K562 (cell line): ENCODE results near the gene SEC24C. TPM values are rescaled to one million over a fixed set of nuclear protein-coding genes. Genes with fewer than 3 reads are reported as not detected.
"Not testable (repeated sequence)": the region's sequence is repeated elsewhere in the genome, so short reads cannot be mapped to it uniquely, and the experiment has no call there.

Source experiments
- ATAC-seq: fragments of 200-7000 bp; cut with Tn5 transposase; 3 replicates; pipeline ENCODE4 v1.9.1; 2020; ENCODE audit warnings: moderate library complexity
- BruUV-seq: library from RNA; stranded (reverse); fragments of 400-500 nt; replicated peaks from 2 replicates; lab custom pipeline; 2021; lab: Mats Ljungman, UMichigan
- CTCF ChIA-PET: fragments of 300-600 bp; formaldehyde crosslinking; extraction: SDS; loops from one replicate; lab custom pipeline; 2021; ENCODE audit warnings: low intra/inter-chr PET ratio; lab: Yijun Ruan, JAX
- POLR2A ChIA-PET: fragments of 300-600, 350-650 bp; sonication (Branson Sonifier 250); formaldehyde crosslinking; extraction: SDS; loops from one replicate; lab custom pipeline; 2021; ENCODE audit warnings: antibody characterized with exemption, inconsistent platforms; lab: Yijun Ruan, JAX
- DNase-seq, 4 experiments: peaks; one replicate each; pipeline versions ENCODE4 v3.0.0 to v3.0.0-alpha.2; 2011 to 2018; ENCODE audit warnings: low spot score in 3 of 4, mixed read lengths in 3 of 4; ENCODE audit errors: extremely low read depth in 1 of 4
- FAIRE-seq: peaks from 2 replicates; lab custom pipeline; 2011; peaks lifted over from hg19 to GRCh38; lab: Jason Lieb, UNC
- H2AFZ ChIP-seq: 2 replicates; pipeline ENCODE4 v1.6.0; 2011; ENCODE audit warnings: low read depth, low read length, control low read depth, inconsistent platforms
- H3K27ac ChIP-seq: fragments of 200-600 bp; 3 replicates; pipeline ENCODE4 v1.8.0; 2011; ENCODE audit warnings: low read depth, mild to moderate bottlenecking, control low read depth, inconsistent platforms, low read length, moderate library complexity, mixed read lengths; ENCODE audit errors: extremely low read depth
- H3K27me3 ChIP-seq, 2 experiments: fragments of 300-600 bp in 1 of 2; 2 replicates in 1 of 2; 3 replicates in 1 of 2; pipeline versions ENCODE4 v1.6.0 to v1.8.0; 2011; ENCODE audit warnings: inconsistent platforms in 2 of 2, low read length in 2 of 2, mild to moderate bottlenecking in 1 of 2, mixed read lengths in 1 of 2, moderate library complexity in 1 of 2; ENCODE audit not compliant: control insufficient read depth in 2 of 2, insufficient read depth in 2 of 2
- H3K36me3 ChIP-seq: fragments of 300-600 bp; 3 replicates; pipeline ENCODE4 v1.8.0; 2011; ENCODE audit warnings: mild to moderate bottlenecking, low read length, inconsistent platforms; ENCODE audit not compliant: control insufficient read depth, insufficient read depth
- H3K4me1 ChIP-seq, 2 experiments: fragments of 200-600 bp in 1 of 2; replicated peaks in 1 of 2; 2 replicates in 1 of 2; 3 replicates in 1 of 2; pipeline versions ENCODE4 v1.5.1 to v1.8.0; 2011; ENCODE audit warnings: inconsistent platforms in 2 of 2, low read length in 2 of 2, mild to moderate bottlenecking in 1 of 2, mixed read lengths in 1 of 2, moderate library complexity in 1 of 2; ENCODE audit not compliant: control insufficient read depth in 2 of 2, insufficient read depth in 2 of 2
- H3K4me2 ChIP-seq: 2 replicates; pipeline ENCODE4 v1.6.1; 2011; ENCODE audit warnings: low read length, control low read depth, inconsistent platforms, mixed read lengths; ENCODE audit not compliant: insufficient read depth
- H3K4me3 ChIP-seq: fragments of 200-600 bp; sonication (generic), shearing (Covaris generic); 2 replicates; pipeline ENCODE4 v1.5.1; 2016; ENCODE audit warnings: control low read depth, inconsistent platforms
- H3K79me2 ChIP-seq: fragments of 200-600 bp; 3 replicates; pipeline ENCODE4 v1.8.0; 2011; ENCODE audit warnings: low read length, inconsistent platforms; ENCODE audit not compliant: control insufficient read depth, insufficient read depth
- H3K9ac ChIP-seq, 2 experiments: 2 replicates each; pipeline versions ENCODE4 v1.6.0 to v1.6.1; 2011; ENCODE audit warnings: low read depth in 2 of 2, low read length in 2 of 2, control low read depth in 1 of 2, inconsistent platforms in 1 of 2, mild to moderate bottlenecking in 1 of 2, mixed read lengths in 1 of 2; ENCODE audit not compliant: insufficient read depth in 1 of 2
- H3K9me1 ChIP-seq: one replicate; pipeline ENCODE4 v1.6.0; 2011; ENCODE audit warnings: inconsistent platforms, mild to moderate bottlenecking, low read length, moderate library complexity; ENCODE audit not compliant: control insufficient read depth, insufficient read depth
- H3K9me3 ChIP-seq: replicated peaks from 2 replicates; pipeline ENCODE4 v1.5.1; 2011; ENCODE audit warnings: low read depth, low read length, inconsistent platforms; ENCODE audit not compliant: control insufficient read depth, insufficient read depth
- H4K20me1 ChIP-seq: replicated peaks from 2 replicates; pipeline ENCODE4 v1.6.1; 2011; ENCODE audit warnings: low read length, inconsistent platforms, mixed read lengths; ENCODE audit not compliant: control insufficient read depth, insufficient read depth
- ARID1B ChIP-seq: fragments of 450-650 bp; IDR thresholded peaks from 2 replicates; pipeline ENCODE4 v1.6.1; 2016; ENCODE audit warnings: antibody characterized with exemption, mild to moderate bottlenecking, inconsistent platforms
- ATF3 ChIP-seq, 2 experiments: fragments of 450-650 bp in 1 of 2; sonication (generic) in 1 of 2; formaldehyde crosslinking in 1 of 2; IDR thresholded peaks in 1 of 2; conservative IDR thresholded peaks in 1 of 2; 2 replicates each; pipeline versions ENCODE4 v1.6.1 to v1.8.1; 2016 to 2023; ENCODE audit warnings: mild to moderate bottlenecking in 2 of 2, moderate library complexity in 2 of 2, inconsistent platforms in 1 of 2, missing genetic modification reagents in 1 of 2
- C11orf30 ChIP-seq: fragments of 450-650 bp; IDR thresholded peaks from 2 replicates; pipeline ENCODE4 v1.6.1; 2016; ENCODE audit warnings: low read depth, mild to moderate bottlenecking
- EGR1 ChIP-seq: fragments of 450-650 bp; conservative IDR thresholded peaks from 2 replicates; pipeline ENCODE4 v1.6.1; 2017; ENCODE audit warnings: mild to moderate bottlenecking
- EP400 ChIP-seq: fragments of 450-650 bp; IDR thresholded peaks from 2 replicates; pipeline ENCODE4 v1.6.1; 2017; ENCODE audit warnings: antibody characterized with exemption, mild to moderate bottlenecking, moderate library complexity
- FOSL1 ChIP-seq: fragments of 200-800 bp; sonication (Bioruptor generic); conservative IDR thresholded peaks from 2 replicates; pipeline ENCODE4 v1.6.1; 2016; ENCODE audit warnings: missing genetic modification characterization, missing compliant biosample characterization
- L3MBTL2 ChIP-seq: fragments of 450-650 bp; IDR thresholded peaks from 2 replicates; pipeline ENCODE4 v1.6.1; 2016; ENCODE audit warnings: mild to moderate bottlenecking, moderate library complexity
- ZNF316 ChIP-seq: fragments of 450-650 bp; IDR thresholded peaks from 2 replicates; pipeline ENCODE4 v1.6.1; 2016
- in situ Hi-C: fragments of 300-500 bp; cut with MboI; formaldehyde crosslinking; loops from 4 replicates; pipeline ENCODE4 v1.15.0; 2018; ENCODE audit warnings: inconsistent platforms, mixed read lengths
- intact Hi-C: fragments of 100-400 bp; cut with micrococcal nuclease; formaldehyde crosslinking; loops from 2 replicates; pipeline ENCODE4 v1.14.2; 2022
- polyA plus RNA-seq, 8 experiments: library from polyadenylated mRNA; depleted of rRNA in 4 of 8; stranded (reverse) in 5 of 8; unstranded in 3 of 8; fragments of >200 nt; fragmentation: Nextera tagmentation in 2 of 8; fragmentation: Illumina TruSeq in 1 of 8; extraction: Ambion mirVana in 2 of 8; extraction: Trizol in 1 of 8; gene quantifications; 2 replicates each; pipeline versions ENCODE4 v1.2.1 to v1.2.3, GENCODE V29; 2011 to 2014; ENCODE audit warnings: inconsistent platforms in 1 of 8, missing spikeins in 1 of 8
- total RNA-seq, 7 experiments: library from RNA; depleted of rRNA in 6 of 7; stranded (reverse); fragments of >200 nt in 6 of 7; fragmentation: Illumina TruSeq in 2 of 7; extraction: Trizol in 2 of 7; gene quantifications; 2 replicates each; pipeline versions ENCODE4 v1.2.1 to v1.2.3, GENCODE V29; 2011 to 2021; ENCODE audit warnings: low replicate concordance in 1 of 7

SEC24C gene
- total and polyA plus RNA-seq, 9 of the 15 experiments (the other 6 are each of a cell fraction or from before 2014, with no cell fraction given) = 19.0 to 115 (median 70.5) TPM

DNA sequence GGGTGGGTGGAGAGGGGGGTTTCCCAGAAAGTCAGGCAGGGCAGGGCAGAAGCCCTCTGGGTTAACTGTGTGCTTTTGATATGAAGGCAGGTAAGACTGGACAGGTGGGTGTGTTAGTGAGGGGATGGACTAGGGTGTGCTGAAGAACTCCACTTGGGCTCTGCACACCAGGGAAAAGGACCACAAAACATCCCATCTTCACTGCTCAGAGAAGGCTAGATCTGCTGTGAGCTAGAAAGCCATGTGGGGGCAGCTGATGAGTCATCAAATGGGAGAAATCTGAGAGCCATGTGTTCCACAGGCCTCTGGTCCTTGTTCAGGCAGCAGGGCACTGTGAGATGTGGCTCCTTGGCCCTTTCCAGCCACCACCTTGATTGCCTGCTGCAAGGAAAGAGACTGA is 36.5 kb upstream of the SEC24C start:
- ATAC-seq; DNase-seq; CTCF ChIA-PET; POLR2A ChIA-PET; H3K9me1 ChIP-seq; H2AFZ ChIP-seq; H3K79me2 ChIP-seq; H3K27ac ChIP-seq; H3K4me2 ChIP-seq; H3K27me3 ChIP-seq; H3K9me3 ChIP-seq; FAIRE-seq; intact Hi-C loops; BruUV-seq; H4K20me1 ChIP-seq; H3K4me1 ChIP-seq; H3K9ac ChIP-seq; H3K4me3 ChIP-seq; TF ChIP-seq ATF3 (CRISPR knock-in tag; conservative IDR thresholded peaks at IDR 0.05): not testable (repeated sequence)
- TF ChIP-seq EGR1 = 0 out of 2 replicates have a peak, but pooled peaks have one; percentile 12
- peak; percentile 12; the same call in 1 of the 2 replicates for TF ChIP-seq ARID1B
- TF ChIP-seq ATF3 (IDR thresholded peaks at IDR 0.05) = peak; percentile 90
- peak; percentile 47; the same call in 1 of the 2 replicates for TF ChIP-seq C11orf30
- TF ChIP-seq ZNF316 = peak; percentile 60
- 0 out of 2 replicates have a peak, but pooled peaks have one; percentile 23 for TF ChIP-seq EP400
- TF ChIP-seq FOSL1 = peak; percentile 48
- 0 out of 2 replicates have a peak, but pooled peaks have one; percentile 18 for TF ChIP-seq L3MBTL2
- in situ Hi-C loops = loop anchor here (5.0 kb wide), 1 partner anchor 50 kb away; the partner anchor contains the start of gene SYNPO2L
- peaks cover 20% of the 10 kb centered on the region; the same call in 1 of the 3 replicates for H3K36me3 ChIP-seq
